HG03095 (cell line): Measurements from ENCODE around the gene MACROH2A1.
"Not testable (repeated sequence)": the region's sequence is repeated elsewhere in the genome, so short reads cannot be mapped to it uniquely, and the experiment has no call there.

Experiments
- ATAC-seq: cut with Tn5 transposase; IDR thresholded peaks from one replicate; pipeline ENCODE4 v1.9.1; 2021; ENCODE audit warnings: moderate library complexity; ENCODE audit not compliant: unreplicated experiment

MACROH2A1 gene

GRCh38 chr5:135379046-135379654 is 19.9 kb downstream of the MACROH2A1 start:
- no peak for ATAC-seq

- no peak for ATAC-seq
These were observed 21.0 kb downstream of the MACROH2A1 start for GRCh38 chr5:135377751-135378680.

- peak; percentile 76 for ATAC-seq
These were observed 21.9 kb downstream of the MACROH2A1 start for GRCh38 chr5:135376961-135377624.

DNA sequence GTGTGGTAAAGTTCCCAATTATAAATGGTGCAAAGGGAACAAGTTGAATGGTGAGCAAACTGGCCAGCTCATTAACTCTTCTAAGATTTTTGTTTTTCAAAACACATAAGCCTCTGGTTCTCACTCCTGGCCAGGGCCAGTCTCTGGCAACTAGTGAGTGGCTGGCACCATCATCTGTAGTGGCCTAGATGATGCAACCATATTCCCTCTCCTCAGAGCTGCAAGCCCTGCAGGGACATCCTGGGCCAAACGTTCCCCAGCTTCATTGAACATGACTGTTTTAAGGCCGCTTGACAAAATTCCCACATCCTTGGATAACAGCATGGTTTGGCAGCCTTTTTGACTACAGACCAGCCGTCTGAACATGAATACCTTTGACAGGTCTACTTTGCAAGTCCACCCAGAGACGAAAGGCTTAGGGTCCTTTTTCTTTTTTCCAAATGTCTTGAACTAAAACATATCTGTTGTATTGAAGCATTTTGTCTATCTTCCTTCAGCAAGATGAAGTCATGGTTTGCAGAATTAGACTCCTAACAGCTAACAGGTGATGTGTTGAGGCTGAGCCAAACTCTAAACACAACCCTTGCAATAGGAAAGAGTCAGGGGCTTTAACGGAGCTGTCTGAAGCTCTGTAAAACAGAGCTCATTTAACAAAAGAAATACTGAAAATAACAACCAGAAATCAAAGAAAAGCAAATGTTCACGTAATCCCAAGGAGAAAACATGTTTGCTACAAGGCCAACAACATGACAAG is 23.8 kb downstream of the MACROH2A1 start:
- no peak for ATAC-seq

DNA sequence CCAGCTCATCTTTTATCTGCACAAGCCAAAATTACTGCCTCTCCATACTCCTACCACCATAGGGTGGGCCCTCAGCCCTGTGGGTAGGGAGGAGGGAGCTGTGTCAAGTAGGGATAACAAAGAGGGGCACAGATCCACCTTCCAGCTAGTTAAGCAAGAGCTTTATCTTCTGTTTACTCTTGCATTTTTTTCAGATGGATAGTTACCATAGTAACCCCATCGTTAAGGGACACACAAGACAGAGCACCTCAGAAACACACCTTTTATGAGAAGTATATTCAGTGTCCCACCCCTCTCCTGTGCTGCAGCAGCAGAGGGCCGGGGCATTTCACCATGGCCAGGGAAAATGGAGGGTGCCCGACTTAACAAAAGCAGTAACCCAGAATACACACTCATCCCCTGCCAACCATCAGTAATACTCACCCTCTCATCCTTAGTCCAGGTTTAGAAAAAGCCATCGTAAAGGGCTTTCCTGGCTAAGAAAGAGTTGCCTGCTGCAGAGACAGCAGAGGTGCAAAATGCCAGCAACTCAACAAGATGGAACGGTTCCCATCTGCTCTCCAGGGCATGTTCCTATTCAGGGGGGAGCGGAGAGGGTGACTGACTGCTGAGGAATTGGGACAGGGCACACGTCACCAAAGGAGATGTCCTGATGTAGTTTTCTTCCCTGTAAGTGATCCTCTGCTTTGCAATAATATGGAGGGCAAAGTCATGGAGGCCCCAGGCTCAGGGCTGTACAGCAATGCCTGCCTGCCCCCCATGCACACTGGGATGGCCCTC is 25.1 kb downstream of the MACROH2A1 start:
- ATAC-seq: no peak

DNA sequence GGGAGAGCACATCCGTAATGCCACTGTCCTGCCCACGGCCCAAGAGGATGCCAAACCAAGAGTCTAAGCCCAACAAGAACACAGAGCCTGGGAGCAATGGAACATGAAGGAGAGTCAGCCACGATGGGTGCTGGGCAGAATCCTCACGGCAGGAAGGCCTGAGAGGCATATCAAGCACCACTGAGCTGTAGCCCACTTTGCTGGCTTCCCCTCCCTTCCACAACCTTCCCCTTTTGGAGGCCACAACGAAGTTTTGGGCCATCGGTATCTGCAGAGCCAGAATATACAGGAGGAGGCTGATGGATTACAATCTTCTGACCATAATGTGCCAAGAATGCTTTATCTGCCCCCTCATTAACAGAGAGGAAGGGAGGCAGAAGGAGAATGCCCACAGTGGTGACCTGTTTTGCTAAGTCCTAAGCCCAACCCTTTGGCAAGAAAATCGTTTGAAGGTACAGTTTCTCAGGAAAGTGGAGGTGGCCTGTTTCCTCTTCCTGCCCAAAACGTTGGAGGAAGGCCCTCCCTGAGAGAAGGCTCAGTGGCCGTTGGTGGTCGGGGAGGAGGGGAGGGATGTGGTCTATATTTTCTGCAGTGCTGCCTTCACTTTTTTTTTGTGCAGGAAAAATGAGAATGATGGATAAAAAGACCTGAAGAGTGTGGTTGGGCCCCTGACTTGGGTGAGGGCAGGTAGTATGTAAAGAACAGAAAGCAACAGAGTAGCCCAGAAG is 26.2 kb downstream of the MACROH2A1 start:
- ATAC-seq: no peak

- no peak for ATAC-seq
These were observed 27.3 kb downstream of the MACROH2A1 start for GRCh38 chr5:135371622-135372232.

DNA sequence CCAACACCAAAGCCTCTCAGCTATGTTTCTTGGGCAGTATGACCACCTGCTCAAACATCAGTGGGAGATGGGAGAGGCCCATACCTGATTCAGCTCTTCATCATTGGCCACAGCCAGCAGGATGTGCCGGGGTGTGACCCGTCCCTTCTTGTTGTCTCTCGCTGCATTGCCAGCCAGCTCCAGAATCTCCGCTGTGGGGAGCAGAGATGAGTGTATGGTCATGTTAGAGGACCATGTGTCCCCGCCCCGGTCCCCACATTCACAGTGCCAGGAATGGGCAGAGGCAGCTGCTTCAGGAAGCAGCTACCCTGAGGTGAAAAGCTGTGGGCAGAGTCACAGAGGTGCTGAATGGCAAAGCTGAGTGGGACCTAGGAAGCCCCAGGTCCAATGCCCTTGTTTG is 29.1 kb downstream of the MACROH2A1 start:
- no peak for ATAC-seq

- ATAC-seq: no peak
These were observed 31.5 kb downstream of the MACROH2A1 start for GRCh38 chr5:135367554-135367953.

DNA sequence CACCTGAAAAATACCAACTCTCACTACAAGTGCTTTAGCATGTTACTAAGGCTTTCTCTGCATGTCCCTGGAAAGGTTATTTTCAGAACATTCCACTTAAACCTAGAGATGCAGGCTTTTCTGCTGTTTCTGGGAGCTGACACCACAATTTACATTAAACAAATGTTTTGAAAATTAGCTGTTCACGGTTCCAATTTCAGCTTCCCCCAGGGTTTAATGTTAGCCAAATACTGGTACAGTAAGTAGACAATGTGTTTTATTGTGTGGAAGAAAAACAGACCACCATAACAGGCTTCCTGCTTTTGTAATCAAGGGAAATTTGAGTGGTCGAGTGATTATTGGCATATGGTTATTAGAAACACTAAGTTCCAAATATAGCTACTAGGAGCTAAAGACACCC is 32.0 kb downstream of the MACROH2A1 start:
- no peak for ATAC-seq

GRCh38 chr5:135365281-135365680 is 33.8 kb downstream of the MACROH2A1 start:
- ATAC-seq: no peak

GRCh38 chr5:135364421-135365262 is 34.4 kb downstream of the MACROH2A1 start:
- ATAC-seq: no peak

- not testable (repeated sequence) for ATAC-seq
These were observed 35.7 kb downstream of the MACROH2A1 start for GRCh38 chr5:135363342-135363741.

GRCh38 chr5:135362102-135362501 is 36.9 kb downstream of the MACROH2A1 start:
- no peak for ATAC-seq

GRCh38 chr5:135360278-135361274 is 38.5 kb downstream of the MACROH2A1 start:
- no peak for ATAC-seq

- ATAC-seq: no peak
These were observed 39.5 kb downstream of the MACROH2A1 start for GRCh38 chr5:135359374-135360165.
